ENCODE results near the gene MED14.

MED14 gene

DNA sequence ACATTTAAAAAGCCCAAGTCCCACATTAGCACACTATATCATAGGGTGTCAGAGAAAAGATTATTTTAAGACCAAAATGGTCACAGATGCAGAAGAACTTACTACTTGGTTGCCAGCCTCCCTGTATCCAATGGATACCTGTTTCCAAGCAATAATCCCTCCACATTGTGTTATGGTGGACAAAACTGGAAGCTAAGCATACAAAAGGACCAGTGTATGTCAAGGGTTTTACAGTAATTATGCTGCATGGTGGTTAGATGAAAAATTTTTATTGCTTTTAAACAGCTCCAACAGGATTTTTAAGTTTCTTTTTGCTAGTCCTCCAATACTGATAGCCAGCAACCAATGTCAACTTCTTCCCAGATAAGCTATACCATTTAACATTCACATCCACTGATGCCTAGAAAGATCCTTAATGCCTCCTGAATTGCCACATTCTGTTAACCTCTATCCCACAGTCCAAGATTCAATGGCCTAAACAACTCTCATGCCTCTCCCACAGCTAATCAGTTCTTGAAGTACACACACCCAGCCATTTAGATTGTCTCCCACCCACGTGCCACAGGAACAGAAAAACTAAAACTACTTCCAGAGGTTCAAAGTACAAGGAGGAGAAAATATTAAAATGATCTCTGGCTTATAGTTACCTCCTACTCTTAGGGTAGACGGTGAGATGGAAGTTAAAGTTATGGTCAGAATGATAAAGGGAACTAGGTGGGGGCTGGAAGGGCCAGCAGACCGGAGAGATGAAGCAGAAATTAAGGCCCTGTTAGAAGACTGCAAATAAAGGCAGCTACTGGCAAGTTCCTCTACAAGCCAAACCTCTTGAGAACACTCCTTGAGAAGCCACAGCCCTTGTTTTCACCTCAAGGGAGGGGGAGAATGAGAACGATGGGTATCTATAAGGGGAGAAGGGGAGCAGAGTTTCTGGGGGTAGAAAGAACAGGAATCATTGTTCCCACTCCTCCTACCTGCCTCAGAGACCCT is 5.5 kb downstream of the MED14 start:
- DNase-seq = no peak

GRCh38 chrX:40727581-40728252 is 7.6 kb downstream of the MED14 start:
- no peak for DNase-seq

GRCh38 chrX:40727093-40727492 is 8.2 kb downstream of the MED14 start:
- DNase-seq = no peak

DNA sequence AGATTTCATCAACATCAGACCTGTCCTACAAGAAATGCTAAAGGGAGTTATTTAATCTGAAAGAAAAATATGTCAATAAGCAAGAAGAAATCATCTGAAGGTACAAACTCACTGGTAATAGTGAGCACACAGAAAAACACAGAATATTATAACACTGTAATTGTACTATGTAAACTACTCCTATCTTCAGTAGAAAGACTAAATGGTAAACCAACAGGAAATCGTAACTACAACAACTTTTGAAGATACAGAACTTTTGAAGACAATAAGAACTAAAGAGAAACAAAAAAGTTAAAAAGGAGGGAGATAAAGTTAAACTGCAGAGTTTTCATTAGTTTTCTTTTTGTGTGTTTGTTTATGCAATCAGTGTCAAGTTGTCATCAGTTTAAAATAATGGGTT is 12.4 kb downstream of the MED14 start:
- no peak for DNase-seq

DNA sequence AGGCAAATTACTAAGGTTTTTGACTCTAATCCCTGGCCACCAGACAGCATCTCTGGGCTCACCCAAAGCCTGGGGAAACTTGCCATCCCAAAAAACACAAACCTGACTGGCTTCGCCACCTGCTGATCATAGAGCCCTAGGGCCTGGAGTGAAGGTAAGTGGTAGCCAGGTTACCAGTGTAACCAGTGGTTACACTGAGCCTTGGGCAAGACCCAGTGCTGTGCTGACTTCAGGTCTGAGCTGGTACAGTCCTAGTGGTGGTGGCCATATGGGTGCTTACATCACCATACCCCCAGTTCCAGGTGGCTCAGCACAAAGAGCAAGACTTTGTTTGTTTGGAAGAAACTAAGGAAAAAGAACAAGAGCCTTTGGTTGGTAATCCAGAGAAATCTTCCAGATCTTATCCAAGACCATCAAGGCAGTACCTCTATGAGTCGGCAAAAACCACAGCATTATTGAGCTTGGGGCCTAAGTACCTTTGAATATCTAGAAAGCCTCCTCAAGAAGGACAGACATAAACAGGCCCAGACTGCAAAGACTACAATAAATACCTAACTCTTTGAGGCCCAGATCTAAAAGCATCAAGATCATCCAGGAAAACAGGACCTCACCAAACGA is 13.7 kb downstream of the MED14 start:
- no peak for DNase-seq

DNA sequence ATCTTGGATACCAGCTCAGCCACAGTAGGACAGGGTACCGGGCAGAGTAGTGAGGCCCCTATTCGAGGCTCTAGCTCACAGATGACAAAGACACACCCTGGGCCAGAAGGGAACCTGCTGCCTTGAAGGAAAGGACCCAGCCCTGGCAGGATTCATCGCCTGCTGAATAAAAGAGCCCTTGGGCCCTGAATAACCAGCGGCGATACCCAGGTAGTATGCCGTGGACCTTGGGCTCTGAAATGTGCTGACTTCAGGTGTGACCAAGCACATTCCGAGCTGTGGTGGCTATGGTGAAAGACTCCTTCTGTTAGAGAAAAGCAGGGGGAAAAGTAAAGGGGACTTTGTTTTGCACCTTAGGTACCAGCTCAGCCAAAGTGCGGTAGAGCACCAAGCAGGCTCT is 14.6 kb downstream of the MED14 start:
- no peak for DNase-seq

GRCh38 chrX:40720339-40720738 is 15.0 kb downstream of the MED14 start:
- DNase-seq = no peak

DNA sequence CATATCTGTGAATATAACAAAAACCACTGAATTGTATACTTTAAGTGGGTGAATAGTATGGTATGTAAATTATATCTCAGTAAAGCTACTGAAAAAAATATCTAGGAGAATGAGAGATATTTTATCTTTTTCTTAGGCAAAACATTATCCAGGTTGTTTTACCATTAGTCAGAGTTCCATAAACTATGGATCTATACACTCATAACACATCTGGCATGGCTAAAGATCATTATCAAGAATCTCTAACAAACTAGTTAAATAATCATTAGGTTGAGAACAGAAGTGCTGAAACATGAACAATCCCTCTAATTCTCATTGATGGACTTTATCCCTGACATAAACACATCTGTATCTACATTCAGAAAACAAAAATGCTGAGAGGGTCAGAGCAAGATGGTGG is 15.6 kb downstream of the MED14 start:
- no peak for DNase-seq

- DNase-seq = no peak
Measured at GRCh38 chrX:40719218-40719617, 16.1 kb downstream of the MED14 start.

DNA sequence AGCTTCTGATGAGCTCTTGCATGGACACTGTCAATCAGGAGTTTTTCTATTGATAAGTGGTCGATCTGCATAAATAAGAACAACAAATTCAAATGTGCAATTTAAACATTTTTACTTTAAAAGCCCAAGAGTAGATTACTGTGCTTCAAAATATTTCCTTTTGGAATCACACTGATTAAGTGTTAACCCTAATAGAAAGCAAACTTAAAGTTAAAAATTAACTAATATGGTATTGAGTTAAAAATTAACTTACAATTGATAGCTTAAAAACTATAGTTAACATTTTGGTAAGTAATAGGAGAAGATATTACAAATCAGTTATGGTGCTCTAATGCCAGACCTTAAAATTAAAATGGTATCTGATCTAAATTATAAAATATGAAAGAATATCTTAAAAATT is 25.9 kb downstream of the MED14 start:
- DNase-seq = no peak

DNA sequence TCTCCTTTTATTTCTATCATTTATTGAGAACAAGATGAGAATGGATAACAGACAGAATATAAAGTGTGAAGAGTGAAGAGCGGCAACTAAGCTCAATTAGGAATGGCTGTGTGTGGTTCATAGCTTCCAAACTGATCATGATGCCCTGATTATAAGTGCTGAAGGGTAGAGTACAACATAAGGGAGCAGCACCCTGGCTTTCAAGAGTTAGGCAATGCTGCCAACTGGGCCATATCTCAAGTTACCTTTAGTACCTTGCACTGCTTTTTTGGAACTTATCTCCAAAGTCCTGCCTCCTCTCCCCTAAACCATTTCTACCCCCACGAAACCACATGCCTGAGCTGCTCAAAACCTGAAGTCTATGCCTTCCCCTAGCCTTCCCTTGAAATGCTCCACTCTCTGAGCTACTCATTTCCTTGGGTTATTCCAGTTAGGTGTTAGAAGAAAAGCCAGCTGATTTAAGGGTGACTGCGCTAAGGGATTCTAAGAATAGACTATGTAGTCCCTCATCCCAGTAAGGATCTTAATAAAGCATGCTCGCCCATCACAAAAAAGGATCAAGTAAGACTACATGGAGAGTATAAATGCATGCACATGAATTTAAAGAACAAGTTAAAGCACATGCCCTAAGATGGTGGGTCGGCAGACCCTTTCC is 29.6 kb downstream of the MED14 start:
- DNase-seq = no peak

- no peak for DNase-seq
Measured at GRCh38 chrX:40700640-40701342, 34.6 kb downstream of the MED14 start.

- DNase-seq = no peak
Measured at GRCh38 chrX:40698851-40699250, 36.5 kb downstream of the MED14 start.

GRCh38 chrX:40694802-40695201 is 40.5 kb downstream of the MED14 start:
- no peak for DNase-seq

- DNase-seq = no peak
Measured at GRCh38 chrX:40688929-40689328, 46.4 kb downstream of the MED14 start.

GRCh38 chrX:40687169-40687568 is 48.2 kb downstream of the MED14 start:
- DNase-seq = no peak

DNA sequence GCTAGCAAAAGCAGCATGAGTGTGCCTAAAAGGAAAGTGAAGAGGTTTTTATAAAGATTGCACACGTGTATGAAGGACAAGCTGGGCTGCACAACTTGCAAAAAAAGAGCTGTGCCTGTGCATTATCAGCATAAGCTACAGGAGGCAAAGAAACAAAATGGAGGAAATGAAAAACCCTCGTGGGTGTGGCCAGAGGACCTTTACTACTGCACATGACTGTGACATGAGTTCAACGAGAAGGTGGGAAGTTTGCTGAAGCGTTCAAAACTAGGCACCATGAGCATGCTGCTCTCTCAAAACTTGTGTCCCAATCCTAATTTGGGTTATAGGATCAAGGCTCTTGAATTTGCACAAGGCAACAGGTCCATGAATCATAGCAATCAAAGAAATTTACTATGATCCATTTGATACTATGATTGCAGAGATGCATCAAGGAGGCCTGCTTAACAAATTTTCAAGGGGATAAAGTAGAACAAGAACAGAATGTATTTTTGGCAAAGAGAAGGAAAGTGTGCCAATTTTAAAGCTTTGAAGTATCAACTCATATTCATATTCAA is 49.9 kb downstream of the MED14 start:
- DNase-seq = no peak

DNA sequence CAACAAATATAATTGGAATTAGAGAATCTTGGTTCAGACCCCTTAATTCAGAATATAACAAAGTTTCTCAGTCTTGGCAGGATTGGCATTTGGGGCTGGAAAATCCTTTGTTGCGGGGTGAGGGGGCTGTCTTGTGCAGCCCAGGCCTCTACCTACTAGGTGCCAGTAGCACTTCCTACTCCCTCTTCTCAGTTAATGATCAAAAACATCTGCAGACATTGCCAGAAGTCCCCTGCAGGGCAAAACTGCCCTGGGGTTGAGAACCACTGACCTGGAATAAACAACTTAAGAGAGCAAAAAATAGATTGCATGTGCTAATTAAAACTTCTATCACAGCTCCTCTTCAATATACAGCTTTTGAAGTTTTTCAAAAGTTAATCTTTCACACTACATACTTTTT is 51.2 kb downstream of the MED14 start:
- DNase-seq = no peak

DNA sequence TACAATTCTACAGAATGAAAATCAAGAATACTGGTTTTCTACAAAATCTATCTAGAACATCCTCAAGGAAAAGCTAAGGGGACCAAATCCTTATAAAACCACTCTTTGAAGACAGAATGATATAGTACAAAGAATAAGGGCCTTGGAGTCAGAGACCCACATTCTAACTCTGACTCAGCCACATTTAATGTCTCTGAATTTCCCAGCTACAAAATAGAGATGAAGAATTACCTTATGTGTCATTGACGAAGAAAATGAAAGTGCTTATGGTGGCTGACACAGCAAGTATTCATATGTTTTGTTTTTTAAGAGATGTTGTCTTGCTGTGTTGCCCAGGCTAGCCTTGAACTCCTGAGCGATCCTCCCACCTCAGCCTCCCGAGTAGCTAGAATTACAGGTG is 52.1 kb downstream of the MED14 start:
- DNase-seq = no peak

- no peak for DNase-seq
Measured at GRCh38 chrX:40671126-40671525, 64.2 kb downstream of the MED14 start.

DNA sequence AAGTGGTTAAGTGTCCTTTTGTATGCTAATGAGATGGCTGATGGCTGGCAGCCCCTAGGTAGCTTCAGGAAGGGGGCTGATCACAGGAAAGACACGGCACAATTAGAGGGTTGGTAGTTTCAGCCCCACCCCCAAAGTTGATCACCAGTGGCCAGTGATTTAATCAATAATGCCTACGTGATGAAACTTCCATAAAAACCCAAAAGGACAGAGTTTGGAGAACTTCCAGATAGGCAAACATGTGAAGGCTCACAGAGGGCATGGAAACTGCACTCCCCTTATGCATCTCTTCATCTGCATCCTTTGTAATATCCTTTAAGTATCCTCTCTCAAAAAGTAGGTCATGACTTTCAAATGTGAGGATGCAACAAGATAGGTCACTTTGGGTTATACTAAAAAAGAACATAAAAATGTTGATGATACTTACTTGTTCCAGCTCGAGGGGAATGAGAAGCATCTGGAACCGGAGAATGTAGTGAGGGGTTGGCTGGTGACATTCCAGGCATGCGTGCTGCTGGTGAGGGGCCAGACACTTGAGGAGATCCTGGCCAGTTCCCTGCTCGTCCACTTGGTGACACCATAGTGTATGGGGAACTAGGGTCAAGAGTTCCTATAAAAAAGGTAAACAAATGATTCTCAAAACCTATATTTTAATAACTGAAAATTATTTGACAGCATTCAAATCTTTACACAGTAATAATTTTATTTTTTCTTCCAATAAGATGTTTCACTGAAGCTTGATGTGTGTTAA is 71.3 kb downstream of the MED14 start:
- no peak for DNase-seq
